Lower lobe of right lung (tissue), 2 donors: ENCODE measurements around the gene PFKFB3. TPM values are rescaled to one million over a fixed set of nuclear protein-coding genes. Genes with fewer than 3 reads are reported as not detected.

Experiments used
- ATAC-seq, 2 donors: fragments of 200-7000 bp; cut with Tn5 transposase; one replicate each; pipeline ENCODE4 v1.9.1; 2020 to 2022; ENCODE audit warnings: mild to moderate bottlenecking in 2 of 2, moderate library complexity in 2 of 2
- DNase-seq: peaks from one replicate; pipeline ENCODE4 v3.0.0-alpha.2; 2020
- H3K27ac ChIP-seq: fragments of 200-600 bp; one replicate; pipeline ENCODE4 v1.8.0; 2022
- H3K27me3 ChIP-seq: fragments of 200-600 bp; one replicate; pipeline ENCODE4 v1.8.0; 2022; ENCODE audit warnings: low read depth
- H3K36me3 ChIP-seq: fragments of 200-600 bp; one replicate; pipeline ENCODE4 v1.8.0; 2022; ENCODE audit warnings: mild to moderate bottlenecking
- H3K4me1 ChIP-seq: fragments of 200-600 bp; one replicate; pipeline ENCODE4 v1.8.0; 2022
- H3K4me3 ChIP-seq: fragments of 200-600 bp; one replicate; pipeline ENCODE4 v1.8.0; 2022; ENCODE audit warnings: mild to moderate bottlenecking
- H3K9me3 ChIP-seq: fragments of 200-600 bp; one replicate; pipeline ENCODE4 v1.8.0; 2022
- intact Hi-C: fragments of 100-400 bp; cut with DNase I; formaldehyde crosslinking; loops from one replicate; pipeline ENCODE4 v1.11.0; 2022
- total RNA-seq: library from RNA; stranded (reverse); fragmentation: NEBNext Ultra II Directional; extraction: Animal tissue kit (Norgen Biotek cat#: 25700); gene quantifications from one replicate; pipeline ENCODE4 v1.2.1, GENCODE V29; 2021
- TF ChIP-seq, protein P1 (sequence below): fragments of 200-600 bp; IDR thresholded peaks from one replicate; pipeline ENCODE4 v1.8.0; 2022; ENCODE audit warnings: antibody characterized with exemption, mild to moderate bottlenecking
- donor health status: DM: no; HTN: yes; CAD: no; lungs with severe emphysema.

PFKFB3 gene
- total RNA-seq, 1 donor from 2014 or later = 78.5 TPM

- intact Hi-C loops = no loop called here
- no peaks in the 10 kb centered on the region for H3K27me3 ChIP-seq
- no peaks in the 10 kb centered on the region for H3K9me3 ChIP-seq
- no peak for ATAC-seq
- peak overlapping the region; percentile 88 for H3K4me3 ChIP-seq
- no peaks in the 10 kb centered on the region for H3K36me3 ChIP-seq
- no peak for DNase-seq
- H3K4me1 ChIP-seq = peaks cover 63% of the 10 kb centered on the region
- TF ChIP-seq, protein P1, sequence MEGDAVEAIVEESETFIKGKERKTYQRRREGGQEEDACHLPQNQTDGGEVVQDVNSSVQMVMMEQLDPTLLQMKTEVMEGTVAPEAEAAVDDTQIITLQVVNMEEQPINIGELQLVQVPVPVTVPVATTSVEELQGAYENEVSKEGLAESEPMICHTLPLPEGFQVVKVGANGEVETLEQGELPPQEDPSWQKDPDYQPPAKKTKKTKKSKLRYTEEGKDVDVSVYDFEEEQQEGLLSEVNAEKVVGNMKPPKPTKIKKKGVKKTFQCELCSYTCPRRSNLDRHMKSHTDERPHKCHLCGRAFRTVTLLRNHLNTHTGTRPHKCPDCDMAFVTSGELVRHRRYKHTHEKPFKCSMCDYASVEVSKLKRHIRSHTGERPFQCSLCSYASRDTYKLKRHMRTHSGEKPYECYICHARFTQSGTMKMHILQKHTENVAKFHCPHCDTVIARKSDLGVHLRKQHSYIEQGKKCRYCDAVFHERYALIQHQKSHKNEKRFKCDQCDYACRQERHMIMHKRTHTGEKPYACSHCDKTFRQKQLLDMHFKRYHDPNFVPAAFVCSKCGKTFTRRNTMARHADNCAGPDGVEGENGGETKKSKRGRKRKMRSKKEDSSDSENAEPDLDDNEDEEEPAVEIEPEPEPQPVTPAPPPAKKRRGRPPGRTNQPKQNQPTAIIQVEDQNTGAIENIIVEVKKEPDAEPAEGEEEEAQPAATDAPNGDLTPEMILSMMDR = no peak
- no peak overlapping the region for H3K27ac ChIP-seq
Measured at GRCh38 chr10:6200440-6200733, 2.3 kb upstream of the PFKFB3 start.

GRCh38 chr10:6200734-6201515 lies 1.8 kb upstream of the PFKFB3 start:
- no peak for DNase-seq
- ATAC-seq = no peak
- Histone ChIP-seq H3K9me3 (no peaks in the 10 kb centered on the region), H3K27ac (peak overlapping the region; percentile 94), H3K4me3 (peak overlapping the region; percentile 88), H3K27me3 (no peaks in the 10 kb centered on the region), H3K4me1 (peaks cover 60% of the 10 kb centered on the region), H3K36me3 (no peaks in the 10 kb centered on the region)
- intact Hi-C loops = no loop called here
- TF ChIP-seq, protein P1 = no peak

GRCh38 chr10:6201516-6201975 lies 1.2 kb upstream of the PFKFB3 start:
- peak overlapping the region; percentile 94 for H3K27ac ChIP-seq
- DNase-seq (peak; percentile 86), ATAC-seq (peak; percentile 65 to 69)
- peak overlapping the region; percentile 88 for H3K4me3 ChIP-seq
- no peaks in the 10 kb centered on the region for H3K36me3 ChIP-seq
- peaks cover 54% of the 10 kb centered on the region for H3K4me1 ChIP-seq
- TF ChIP-seq, protein P1 = no peak
- H3K9me3 ChIP-seq = no peaks in the 10 kb centered on the region
- intact Hi-C loops = no loop called here
- H3K27me3 ChIP-seq = no peaks in the 10 kb centered on the region

- Histone ChIP-seq H3K27ac (peak overlapping the region; percentile 94), H3K27me3 (no peaks in the 10 kb centered on the region), H3K4me1 (peaks cover 48% of the 10 kb centered on the region), H3K4me3 (peak overlapping the region; percentile 88), H3K36me3 (no peaks in the 10 kb centered on the region), H3K9me3 (no peaks in the 10 kb centered on the region)
- ATAC-seq = peak; percentile 2 to 27
- no peak for DNase-seq
- TF ChIP-seq, protein P1 = no peak
- intact Hi-C loops = no loop called here
Measured at GRCh38 chr10:6202098-6202683, 541 bp upstream of the PFKFB3 start.

GRCh38 chr10:6203331-6204062 lies 765 bp downstream of the PFKFB3 start:
- ATAC-seq (peak; percentile 70 to 73), DNase-seq (peak; percentile 79)
- peaks cover 36% of the 10 kb centered on the region for H3K4me1 ChIP-seq

More at GRCh38 chr10:6203331-6204062, 765 bp downstream of the PFKFB3 start:
- Histone ChIP-seq H3K27me3 (no peaks in the 10 kb centered on the region), H3K27ac (peak overlapping the region; percentile 94), H3K9me3 (no peaks in the 10 kb centered on the region), H3K36me3 (peaks cover 5% of the 10 kb centered on the region), H3K4me3 (peak overlapping the region; percentile 88)
- TF ChIP-seq, protein P1 = no peak
- intact Hi-C loops = no loop called here
